Spleen (tissue), 7 donors: ENCODE results near the gene KSR1.

Source experiments
- CTCF ChIP-seq, 11 experiments: fragments of 200-600 bp in 7 of 11; fragments of 450-650 bp in 4 of 11; sonication (generic) in 4 of 11; IDR thresholded peaks in 8 of 11; conservative IDR thresholded peaks in 3 of 11; 1 replicate in 7 of 11; 2 replicates in 4 of 11; pipeline versions ENCODE4 v1.4.0 to v1.8.0; 2016 to 2021; ENCODE audit warnings: antibody characterized with exemption in 11 of 11, inconsistent platforms in 4 of 11, mild to moderate bottlenecking in 1 of 11
- POLR2A ChIP-seq, 3 donors: fragments of 450-650 bp; IDR thresholded peaks; one replicate each; pipeline ENCODE4 v1.5.1; 2017; ENCODE audit warnings: antibody characterized with exemption in 3 of 3, mild to moderate bottlenecking in 1 of 3
- POLR2AphosphoS5 ChIP-seq, 3 donors: sonication (generic); formaldehyde crosslinking; IDR thresholded peaks; one replicate each; pipeline ENCODE4 v1.5.1; 2017; ENCODE audit warnings: antibody characterized with exemption in 3 of 3
- donor health status: DM: no; HTN: no; CAD: no; lungs with moderate emphysema.
- donor health status: DM: no; HTN: no; CAD: no.
- donor health status: DM: no; HTN: no; CAD: no.

GRCh38 chr17:27458524-27458908, 2.3 kb downstream of the KSR1 start:
- TF ChIP-seq CTCF (IDR thresholded peaks at IDR 0.05 in 8 of 11, conservative IDR thresholded peaks at IDR 0.05 in 3 of 11) = no peak
- TF ChIP-seq POLR2AphosphoS5 (IDR thresholded peaks at IDR 0.05) = no peak
- no peak for TF ChIP-seq POLR2A (IDR thresholded peaks at IDR 0.05)
